ENCODE results near the gene ARID4B. TPM values are rescaled to one million over a fixed set of nuclear protein-coding genes. Genes with fewer than 3 reads are reported as not detected.
A peak's percentile ranks its signal among the peaks of the same experiment; 100 is the strongest.

ARID4B gene
- total RNA-seq, 2 experiments from 2014 or later, result 38.8 to 41.9 TPM

GRCh38 chr1:235122348-235122747 is 205.6 kb downstream of the ARID4B start:
- ATAC-seq (no peak), DNase-seq (no peak)
- Mint-ChIP-seq H3K4me3 (no peak overlapping the region), H3K27ac (peak overlapping the region; percentile 34), H3K27me3 (no peaks in the 10 kb centered on the region), H3K4me1 (ENCODE audit: low read depth) (peaks cover 43% of the 10 kb centered on the region), H3K36me3 (ENCODE audit: low read depth) (peaks cover 68% of the 10 kb centered on the region), H3K9me3 (no peaks in the 10 kb centered on the region)
- intact Hi-C loops (cut with micrococcal nuclease), result no loop called here
- TF ChIP-seq, protein P1, sequence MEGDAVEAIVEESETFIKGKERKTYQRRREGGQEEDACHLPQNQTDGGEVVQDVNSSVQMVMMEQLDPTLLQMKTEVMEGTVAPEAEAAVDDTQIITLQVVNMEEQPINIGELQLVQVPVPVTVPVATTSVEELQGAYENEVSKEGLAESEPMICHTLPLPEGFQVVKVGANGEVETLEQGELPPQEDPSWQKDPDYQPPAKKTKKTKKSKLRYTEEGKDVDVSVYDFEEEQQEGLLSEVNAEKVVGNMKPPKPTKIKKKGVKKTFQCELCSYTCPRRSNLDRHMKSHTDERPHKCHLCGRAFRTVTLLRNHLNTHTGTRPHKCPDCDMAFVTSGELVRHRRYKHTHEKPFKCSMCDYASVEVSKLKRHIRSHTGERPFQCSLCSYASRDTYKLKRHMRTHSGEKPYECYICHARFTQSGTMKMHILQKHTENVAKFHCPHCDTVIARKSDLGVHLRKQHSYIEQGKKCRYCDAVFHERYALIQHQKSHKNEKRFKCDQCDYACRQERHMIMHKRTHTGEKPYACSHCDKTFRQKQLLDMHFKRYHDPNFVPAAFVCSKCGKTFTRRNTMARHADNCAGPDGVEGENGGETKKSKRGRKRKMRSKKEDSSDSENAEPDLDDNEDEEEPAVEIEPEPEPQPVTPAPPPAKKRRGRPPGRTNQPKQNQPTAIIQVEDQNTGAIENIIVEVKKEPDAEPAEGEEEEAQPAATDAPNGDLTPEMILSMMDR (IDR thresholded peaks at IDR 0.05), result no peak
- ChIA-PET POLR2A (interaction anchor here (0.6 to 2.0 kb wide), 3 partner anchors 11 to 18 kb away, joined by 3 to 10 read pairs (median 6); no protein-coding TSS in a partner anchor), CTCF (interaction anchor here (1.1 to 2.7 kb wide), 8 partner anchors 9 to 294 kb away, joined by 3 to 16 read pairs (median 3); no protein-coding TSS in a partner anchor)

Small RNAs within 50 kb of the gene (microRNA-seq; reads per million reads assigned to microRNA genes)
- not detected for gene MIR4753 (ENCODE audit: borderline microRNAs expressed, borderline replicate concordance)

Other genes with a start within 250 kb of the ARID4B start
- 100 to 1,000 TPM; 155 to 159 TPM for gene TOMM20, start 199.3 kb downstream of the ARID4B start, total RNA-seq
- 100 to 1,000 TPM; 136 TPM for gene RBM34, start 166.9 kb downstream of the ARID4B start, total RNA-seq
- gene GGPS1, start 391 bp upstream of the ARID4B start, total RNA-seq, result 10 to 100 TPM; 35.4 to 37.8 TPM
- 10 to 100 TPM; 21.8 to 24.0 TPM for gene TBCE, start 39.2 kb upstream of the ARID4B start, total RNA-seq
- 10 to 100 TPM; 10.7 to 13.1 TPM for gene B3GALNT2, start 176.3 kb upstream of the ARID4B start, total RNA-seq

All from activated CD8-positive, alpha-beta T cell treated with anti-CD3 and anti-CD28 coated beads for 36 hours (primary cell).